Hematopoietic multipotent progenitor cell treated with erythropoietin and hydrocortisone succinate and interleukin-3 and kit ligand, for 17 days (in vitro differentiated cells): Measurements from ENCODE around the gene HDAC2.
A peak's percentile ranks its signal among the peaks of the same experiment; 100 is the strongest.
"Not testable (repeated sequence)": the region's sequence is repeated elsewhere in the genome, so short reads cannot be mapped to it uniquely, and the experiment has no call there.

Source experiments
- DNase-seq: peaks from one replicate; pipeline ENCODE4 v3.0.0-alpha.2; 2015; ENCODE audit warnings: low spot score

The HDAC2 gene

DNA sequence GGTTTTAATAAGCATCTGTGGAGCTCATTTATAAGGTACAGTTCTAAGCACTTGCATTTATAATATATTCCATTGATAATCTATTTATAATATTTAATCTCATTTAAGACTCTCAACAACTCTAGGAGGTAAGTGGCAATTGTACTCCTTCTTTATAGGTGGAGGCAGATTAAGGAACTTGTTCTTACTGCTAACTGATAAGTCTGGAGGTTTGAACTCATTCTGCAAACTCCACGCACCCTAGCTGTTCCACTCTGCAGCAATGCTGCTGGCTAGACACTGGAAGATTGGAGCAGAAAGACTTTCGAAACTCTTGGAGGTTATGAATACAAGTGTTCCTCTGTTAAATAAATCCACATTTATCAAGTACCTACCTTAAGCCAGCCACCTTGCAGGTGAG lies 793 bp upstream of the HDAC2 start:
- DNase-seq: peak; percentile 29

DNA sequence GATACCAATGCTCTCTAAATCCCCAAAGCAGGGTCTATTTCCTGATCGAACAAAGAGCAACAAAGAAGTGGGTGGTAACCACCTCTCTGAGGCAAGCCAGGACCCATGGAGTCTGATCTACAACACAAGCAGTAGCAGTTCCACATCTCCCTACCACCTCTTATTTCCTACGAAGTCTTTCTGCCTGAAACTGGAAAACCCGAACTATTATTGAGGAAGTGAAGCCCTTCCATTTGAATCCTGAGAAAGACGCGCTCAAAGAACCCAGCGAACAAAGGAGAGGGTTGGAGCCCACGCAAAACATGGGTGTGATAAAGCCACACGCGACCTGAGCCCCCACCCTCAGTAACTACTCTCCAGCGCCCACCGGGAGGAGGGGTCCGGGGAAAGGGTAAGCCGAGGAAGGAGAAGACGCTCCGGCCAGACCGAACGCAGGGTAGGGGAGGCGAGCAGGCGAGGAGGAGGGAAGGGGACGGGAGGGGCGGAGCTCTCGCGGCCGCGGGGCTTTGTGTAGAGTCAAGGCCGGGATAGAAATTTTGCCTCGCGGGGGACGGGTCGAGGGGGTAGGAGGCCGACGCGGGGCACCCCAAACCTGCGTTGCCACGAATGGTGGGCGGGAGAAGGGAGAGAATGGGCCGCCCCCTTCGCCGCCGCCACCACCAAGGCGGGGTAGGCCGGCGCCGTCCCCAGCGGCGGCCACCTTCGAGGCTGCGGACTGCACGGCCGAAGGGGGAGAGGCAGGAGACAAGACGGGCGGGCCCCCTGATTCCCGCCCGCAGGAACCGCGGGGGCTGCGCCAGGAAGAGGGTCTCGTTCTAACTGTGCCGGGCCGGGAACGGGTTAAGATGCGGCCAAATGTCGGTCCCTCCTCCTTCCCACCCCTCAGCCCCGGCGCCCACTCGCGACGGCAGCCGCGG lies 802 bp downstream of the HDAC2 start:
- peak; percentile 31 for DNase-seq

DNA sequence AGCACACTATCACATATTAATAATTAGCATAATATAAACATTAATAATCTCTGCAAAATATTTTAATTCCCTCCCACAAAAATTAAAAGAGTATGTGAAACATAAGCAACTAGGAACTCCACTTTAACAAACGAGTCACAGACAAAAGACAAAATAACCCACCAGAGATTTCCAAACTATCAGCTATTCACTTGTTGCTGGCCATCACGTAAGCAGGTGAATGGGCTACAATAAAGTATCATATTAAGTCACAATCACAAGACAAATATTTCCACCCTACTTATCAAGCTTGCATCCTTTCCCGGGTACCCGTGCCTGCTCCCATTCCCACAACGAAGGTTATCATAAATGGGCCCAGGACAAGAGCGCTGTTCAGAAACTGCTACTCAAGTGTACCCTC lies 2.5 kb downstream of the HDAC2 start:
- DNase-seq: no peak

DNA sequence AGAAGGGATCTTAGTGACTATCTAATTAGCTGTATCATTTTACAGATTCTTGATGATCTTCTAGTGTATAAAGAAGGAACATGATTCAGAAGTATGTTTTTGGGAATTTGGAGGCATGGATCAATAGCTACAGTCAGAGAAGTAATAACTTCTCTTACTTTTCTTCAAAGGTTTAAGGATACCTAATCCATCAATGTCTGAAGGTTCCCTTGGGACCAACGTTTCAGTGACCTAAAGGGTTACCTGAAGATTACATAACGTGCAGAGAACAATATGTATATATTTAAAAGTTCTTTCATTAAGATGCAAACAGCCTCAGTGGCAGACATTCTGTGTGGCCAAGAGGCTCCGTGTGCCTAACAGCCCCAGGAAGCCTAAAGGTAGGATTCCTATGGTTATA lies 3.2 kb downstream of the HDAC2 start:
- no peak for DNase-seq

DNA sequence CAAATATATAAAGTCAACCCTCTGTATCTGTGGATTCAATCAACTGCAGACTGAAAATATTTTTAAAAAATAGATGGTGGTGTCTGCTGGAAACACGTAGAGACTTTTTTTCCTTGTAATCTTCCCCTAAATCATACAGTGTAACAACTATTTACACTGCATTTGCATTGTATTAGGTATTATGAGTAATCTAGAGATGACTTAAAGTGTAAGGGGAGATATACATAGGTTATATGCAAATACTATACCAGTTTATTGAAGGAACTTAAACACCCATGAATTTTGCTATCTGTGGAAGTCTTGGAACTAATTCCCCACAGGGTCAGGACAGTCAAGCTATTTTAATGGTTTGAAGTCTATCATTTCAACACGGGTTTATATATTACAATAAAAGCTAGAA lies 10.2 kb downstream of the HDAC2 start:
- DNase-seq: no peak

DNA sequence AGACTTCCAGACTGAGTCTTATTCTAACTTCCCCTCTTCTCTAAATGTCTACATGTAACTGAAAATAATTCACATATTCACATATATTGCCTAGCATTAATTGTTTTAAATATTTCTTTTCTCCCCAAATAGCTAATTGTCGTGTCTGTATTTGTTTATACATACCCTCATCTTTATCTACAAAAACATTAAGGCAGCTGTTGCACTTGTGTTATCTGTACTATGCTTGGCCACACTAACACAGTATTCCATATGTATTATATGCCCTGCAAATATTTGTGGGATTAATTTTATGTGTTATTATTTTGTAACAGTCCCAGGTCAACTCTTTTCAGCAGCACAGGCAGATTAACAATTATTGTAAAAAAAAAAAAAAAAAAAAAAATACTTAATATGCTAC lies 11.7 kb downstream of the HDAC2 start:
- peak; percentile 41 for DNase-seq

DNA sequence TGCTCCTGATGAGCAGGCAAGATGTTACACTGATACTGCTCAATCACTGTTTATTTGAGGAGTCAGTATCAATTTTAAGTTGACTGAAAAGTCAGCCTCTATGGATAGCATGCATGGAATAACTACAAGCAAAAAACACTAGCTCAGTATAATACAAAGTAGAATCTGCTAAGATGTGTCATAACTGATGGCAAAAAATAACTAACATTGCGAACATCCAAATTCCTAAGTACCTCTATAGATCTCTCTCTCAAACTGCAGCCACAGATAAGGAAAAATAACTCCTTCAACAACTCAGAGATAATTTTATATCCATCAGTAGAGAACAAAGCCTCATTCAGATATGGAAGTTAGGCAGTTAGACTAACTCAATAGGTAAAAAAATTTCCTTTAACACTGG lies 16.3 kb downstream of the HDAC2 start:
- DNase-seq: no peak

DNA sequence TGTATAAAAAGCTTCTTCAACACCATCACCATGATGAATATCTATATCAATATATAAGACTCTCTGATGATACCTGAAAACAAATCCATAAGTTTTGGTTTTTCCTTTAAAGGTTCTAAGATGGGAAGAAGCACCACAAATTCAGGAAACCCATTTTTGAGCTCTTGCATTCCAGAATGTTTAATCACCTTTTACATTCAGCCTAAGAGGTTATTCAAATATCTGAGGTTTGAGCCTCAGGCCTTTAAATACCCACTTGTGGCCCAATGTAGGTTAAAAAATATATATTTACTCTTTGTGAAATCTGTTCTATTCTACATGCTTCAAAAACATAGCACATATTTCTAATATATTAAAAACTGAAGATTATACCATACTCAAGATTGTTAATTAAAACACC lies 17.6 kb downstream of the HDAC2 start:
- DNase-seq: no peak

DNA sequence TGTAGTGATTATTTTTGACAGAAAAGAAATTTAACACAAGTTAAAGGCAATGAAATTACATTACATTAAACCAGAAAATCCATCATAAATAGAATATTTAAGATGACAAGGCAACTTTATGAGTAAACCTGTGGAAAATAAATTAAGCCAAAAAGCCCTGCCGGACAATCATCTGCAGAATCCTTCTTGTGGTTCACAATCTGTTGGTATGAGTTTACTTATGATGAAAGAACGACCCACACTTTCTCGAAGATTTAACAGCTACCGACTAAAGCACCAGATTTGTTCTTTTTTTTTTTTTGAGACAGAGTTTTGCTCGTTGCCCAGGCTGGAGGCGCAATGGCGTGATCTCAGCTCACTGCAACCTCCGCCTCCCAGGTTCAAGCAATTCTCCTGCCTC lies 21.4 kb downstream of the HDAC2 start:
- no peak for DNase-seq

DNA sequence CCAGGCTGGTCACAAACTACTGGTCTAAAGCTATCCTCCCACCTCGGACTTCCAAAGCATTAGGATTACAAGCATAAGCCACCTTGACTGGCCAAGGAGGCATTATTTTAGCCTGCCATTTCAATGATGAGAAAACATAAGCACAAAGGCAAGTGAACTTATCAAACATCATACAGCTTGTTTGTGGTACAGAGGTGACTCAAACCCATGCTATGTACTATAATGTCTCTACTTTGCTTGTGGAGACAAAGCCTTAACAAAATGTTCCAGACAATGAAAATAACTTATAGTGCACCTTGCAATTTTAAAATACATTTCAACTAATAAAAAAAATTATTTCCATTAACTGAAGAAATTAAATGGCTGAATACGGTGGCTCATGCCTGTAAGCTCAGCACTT lies 26.2 kb downstream of the HDAC2 start:
- DNase-seq: no peak

DNA sequence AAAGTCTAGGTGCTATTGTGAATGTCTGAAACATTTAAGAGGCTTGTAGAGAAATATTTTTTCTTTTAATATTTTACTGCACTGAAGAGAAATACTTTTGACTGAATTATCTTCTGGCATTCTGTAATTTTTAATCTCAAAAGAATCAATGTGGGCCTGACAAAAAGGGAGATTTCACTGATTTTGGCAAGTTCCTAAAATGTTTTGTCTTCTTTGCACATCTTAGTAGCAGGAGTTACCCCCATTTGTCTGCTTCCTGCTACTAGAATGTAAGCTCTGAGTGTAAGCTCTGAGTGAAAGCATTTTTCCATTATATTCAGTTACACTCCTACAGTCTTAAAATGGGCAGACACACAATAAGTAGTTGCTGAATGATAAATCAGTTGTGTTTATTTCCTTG lies 31.1 kb downstream of the HDAC2 start:
- no peak for DNase-seq

DNA sequence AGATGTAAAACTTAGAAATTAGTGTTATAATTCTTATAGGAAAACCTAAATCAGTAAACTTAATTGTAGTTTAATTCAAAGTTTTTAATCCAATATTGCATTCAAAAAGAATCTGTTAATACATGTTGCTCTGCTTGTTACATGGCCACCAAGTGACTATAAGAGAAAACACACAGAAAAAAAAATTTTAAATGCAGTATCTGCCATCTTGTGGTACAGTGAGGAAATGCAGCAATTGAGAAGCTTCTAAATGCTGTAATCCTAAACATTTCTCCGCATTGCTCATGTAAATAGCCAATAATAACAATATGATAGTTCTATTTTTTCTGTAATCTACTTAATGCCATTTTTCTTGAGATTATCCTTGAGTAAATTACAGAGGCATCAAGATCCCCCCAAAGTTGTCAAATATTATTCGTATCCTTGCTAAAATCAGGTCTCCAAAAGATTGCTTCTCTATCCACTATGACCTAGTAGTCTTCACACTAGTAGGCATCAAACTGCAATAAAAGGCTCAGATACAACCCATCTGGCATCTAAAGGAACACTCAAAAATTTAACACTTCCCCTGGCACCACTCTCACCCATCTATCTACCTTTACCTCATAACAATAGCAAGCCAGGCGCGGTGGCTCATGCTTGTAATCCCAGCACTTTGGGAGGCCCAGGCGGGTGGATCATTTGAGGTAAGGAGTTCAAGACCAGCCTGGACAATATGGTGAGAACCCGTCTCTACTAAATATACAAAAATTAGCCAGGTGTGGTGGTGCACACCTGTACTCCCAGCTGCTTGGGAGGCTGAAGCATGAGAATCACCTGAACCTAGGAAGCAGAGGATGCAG lies 34.6 kb downstream of the HDAC2 start:
- peak; percentile 59 for DNase-seq

DNA sequence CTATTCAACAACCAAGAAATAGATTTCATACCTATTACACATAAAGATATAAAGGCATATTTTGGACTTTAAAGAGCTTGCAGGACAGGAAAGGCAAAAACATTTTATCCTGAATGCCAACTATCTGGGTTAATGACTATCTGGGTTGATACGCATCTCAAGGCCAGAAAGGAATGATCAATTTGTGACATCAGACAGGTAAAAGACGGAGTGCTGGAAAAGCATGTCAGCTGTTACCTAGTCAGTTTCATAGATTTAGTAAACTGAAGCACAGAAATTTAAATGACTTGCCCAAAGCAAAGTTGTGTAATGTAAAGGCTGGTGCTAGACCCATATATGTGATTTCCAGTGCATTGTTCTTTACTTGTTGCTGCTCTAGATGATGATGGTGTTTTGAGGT lies 36.8 kb downstream of the HDAC2 start:
- no peak for DNase-seq

DNA sequence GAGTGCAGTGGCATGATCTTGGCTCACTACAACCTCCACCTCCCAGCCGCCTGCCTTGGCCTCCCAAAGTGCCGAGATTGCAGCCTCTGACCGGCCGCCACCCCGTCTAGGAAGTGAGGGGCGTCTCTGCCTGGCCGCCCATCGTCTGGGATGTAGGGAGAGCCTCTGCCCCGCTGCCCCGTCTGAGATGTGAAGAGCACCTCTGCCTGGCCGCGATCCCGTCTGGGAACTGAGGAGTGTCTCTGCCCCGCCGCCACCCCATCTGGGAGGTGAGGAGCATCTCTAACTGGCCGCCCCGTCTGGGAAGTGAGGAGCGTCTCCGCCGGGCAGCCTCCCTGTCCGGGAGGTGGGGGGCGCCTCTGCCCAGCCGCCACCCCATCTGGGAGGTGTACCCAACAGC lies 39.0 kb downstream of the HDAC2 start:
- not testable (repeated sequence) for DNase-seq

DNA sequence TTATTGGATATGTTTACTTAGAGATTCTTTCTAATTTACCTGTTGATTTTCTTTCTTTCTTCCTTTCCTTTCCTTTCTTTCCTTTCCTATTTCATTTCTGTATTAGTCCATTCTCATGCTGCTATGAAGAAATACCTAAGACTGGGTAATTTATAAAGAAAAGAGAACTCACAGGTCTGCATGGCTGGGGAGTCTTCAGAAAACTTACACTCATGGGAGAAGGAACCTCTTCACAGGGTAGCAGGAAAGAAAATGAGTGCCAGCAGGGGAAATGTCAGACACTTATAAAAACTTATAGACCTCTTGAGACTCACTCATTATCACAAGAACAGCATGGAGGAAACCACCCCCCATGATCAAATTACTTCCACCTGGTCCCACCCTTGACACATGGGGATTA lies 40.8 kb downstream of the HDAC2 start:
- DNase-seq: no peak

DNA sequence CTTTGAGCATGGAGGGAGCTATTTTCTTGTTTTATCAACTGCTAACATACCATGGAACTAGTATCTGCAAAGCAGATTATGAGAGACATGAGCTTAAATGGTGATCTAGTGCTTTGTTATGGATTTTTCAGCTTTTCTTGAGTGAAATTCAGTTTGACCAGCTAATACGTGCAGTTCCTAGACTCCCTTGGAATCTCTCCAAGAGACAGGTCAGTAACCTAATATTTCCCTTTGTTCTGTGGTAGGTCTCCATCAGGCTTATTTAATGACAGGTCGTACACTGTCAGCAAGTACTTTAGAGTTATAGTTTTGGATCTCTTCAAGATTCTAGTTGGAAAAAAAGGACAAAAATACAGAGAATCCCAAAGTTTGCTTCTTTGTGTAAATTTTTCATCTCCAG lies 43.9 kb downstream of the HDAC2 start:
- no peak for DNase-seq

DNA sequence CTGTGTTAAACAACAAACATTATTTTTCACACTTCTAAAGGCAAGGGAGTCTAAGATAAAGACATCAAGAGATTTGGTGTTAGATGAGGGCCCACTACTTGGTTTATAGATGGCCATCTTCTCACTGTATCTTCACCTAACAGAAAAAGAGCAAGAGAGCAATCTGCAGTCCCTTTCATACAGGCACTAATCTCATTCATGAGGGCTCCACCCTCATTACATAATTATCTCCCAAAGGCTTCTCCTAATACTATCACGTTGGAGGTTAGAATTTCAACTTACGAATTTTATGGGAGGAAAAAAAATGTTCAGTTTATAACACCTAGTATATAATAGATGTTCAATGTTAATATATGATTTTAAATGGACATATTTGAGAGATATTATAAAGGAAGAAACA lies 45.6 kb downstream of the HDAC2 start:
- no peak for DNase-seq

DNA sequence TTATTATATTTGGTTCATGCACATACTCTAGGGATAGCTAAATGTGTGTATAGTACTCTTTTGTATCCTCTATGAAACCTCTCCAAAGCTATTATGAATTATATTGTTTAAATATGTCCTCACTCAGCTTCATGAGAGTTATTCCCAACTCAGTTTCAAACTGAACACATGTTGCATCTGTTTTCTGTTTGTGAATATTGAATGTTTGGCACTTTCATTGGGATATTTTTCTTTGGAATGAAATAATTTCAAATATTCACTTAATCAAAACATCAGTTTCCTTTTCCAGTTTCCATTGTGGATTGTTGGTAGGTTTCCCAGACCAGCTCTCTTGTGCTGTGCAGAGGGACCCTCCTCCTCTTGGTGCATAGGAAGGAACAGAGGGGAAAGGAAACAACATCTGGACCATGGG lies 46.6 kb downstream of the HDAC2 start:
- DNase-seq: no peak

DNA sequence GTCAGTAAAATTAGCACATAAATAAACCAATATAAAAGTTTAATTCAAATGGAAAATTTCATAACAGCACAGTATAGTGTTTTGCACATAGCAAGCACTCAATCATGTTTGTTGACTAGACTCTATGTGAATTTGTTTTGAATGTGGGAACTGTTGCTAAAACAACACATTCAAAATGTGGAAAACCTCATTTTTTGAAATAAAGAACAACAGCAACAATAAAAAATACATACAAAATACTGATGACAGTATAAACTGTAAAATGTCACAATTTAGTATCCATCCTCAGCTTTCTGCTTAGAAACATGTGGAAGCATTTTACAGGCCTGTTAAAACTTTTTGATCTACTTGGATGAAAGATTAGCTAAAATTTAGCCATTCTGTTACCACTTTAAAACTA lies 47.4 kb downstream of the HDAC2 start:
- DNase-seq: no peak

DNA sequence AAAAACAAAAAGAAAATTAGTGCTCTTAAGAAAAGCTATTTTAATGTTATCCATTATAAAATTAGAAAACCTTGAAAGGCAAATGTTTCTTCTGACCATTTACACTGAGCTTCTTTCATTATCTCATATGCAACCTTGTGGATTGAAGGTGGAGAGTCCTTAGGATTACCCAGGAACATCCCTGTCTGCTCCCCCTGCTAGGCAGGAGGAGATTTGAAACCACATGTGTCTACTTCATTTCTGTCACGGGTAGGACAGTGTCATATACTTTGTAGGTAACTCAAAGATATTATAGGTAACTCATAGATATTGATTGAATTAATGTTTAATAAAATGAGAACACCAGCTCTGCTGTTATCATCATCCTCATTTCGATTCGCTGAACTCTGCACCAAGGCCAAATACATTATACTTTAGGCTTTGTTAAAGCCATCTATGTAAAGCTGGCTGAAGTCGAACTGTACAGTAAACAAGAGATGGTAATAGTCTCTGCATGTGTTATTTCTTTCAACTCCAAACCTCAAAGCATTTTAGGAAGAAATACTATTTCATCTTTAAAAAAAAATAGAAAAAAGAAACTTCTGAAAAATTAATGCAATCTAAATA lies 49.5 kb downstream of the HDAC2 start:
- DNase-seq: no peak

DNA sequence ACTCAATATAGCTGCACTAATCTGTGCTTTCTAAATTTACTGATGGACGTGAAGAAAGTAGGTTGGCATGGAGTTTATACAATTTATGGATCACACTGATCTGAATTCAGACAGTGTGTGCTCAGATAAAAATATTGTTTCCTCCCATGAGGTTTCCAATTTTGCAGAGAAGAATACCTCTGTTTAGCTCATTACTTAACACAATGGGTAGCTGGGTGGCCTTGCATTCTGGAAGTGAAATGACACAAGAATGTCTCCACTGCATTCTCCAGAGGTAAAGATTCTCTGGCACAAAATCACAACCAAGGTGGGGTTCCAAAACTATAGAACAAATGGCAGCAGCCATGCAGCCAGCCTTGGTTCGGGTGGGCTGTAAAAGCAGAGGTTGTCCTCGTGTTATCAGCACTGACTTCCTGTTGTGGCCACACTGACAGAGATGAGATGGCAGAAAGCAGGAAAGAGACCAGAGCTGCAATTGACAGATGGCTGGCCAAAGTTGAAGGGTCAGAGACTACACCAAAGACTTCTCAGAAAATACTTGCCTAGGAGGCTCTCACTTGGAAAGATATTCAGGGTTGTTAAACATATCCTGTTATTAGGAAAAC lies 50.2 kb downstream of the HDAC2 start:
- DNase-seq: no peak

DNA sequence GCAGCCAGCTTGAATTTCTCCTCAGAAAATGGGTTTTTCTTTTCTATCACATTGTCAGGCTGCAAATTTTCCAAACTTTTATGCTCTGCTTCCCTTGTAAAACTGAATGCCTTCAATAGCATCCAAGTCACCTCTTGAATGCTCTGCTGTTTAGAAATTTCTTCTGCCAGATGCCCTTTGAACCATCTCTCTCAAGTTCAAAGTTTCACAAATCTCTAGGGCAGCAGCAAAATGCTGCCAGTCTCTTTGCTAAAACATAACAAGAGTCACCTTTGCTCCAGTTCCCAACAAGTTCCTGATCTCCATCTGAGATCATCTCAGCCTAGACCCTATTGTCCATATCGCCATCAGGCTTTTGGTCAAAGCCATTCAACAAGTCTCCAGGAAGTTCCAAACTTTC lies 60.7 kb downstream of the HDAC2 start:
- DNase-seq: not testable (repeated sequence)
